ENCODE results near the gene TMEM41A. TPM values are rescaled to one million over a fixed set of nuclear protein-coding genes. Genes with fewer than 3 reads are reported as not detected.

Gene TMEM41A
- 20.3 to 24.0 TPM (median 21.5 TPM) in 5 replicates for total RNA-seq (2022; extraction: Qiagen RNA extraction; ENCODE audit: low read depth)

DNA sequence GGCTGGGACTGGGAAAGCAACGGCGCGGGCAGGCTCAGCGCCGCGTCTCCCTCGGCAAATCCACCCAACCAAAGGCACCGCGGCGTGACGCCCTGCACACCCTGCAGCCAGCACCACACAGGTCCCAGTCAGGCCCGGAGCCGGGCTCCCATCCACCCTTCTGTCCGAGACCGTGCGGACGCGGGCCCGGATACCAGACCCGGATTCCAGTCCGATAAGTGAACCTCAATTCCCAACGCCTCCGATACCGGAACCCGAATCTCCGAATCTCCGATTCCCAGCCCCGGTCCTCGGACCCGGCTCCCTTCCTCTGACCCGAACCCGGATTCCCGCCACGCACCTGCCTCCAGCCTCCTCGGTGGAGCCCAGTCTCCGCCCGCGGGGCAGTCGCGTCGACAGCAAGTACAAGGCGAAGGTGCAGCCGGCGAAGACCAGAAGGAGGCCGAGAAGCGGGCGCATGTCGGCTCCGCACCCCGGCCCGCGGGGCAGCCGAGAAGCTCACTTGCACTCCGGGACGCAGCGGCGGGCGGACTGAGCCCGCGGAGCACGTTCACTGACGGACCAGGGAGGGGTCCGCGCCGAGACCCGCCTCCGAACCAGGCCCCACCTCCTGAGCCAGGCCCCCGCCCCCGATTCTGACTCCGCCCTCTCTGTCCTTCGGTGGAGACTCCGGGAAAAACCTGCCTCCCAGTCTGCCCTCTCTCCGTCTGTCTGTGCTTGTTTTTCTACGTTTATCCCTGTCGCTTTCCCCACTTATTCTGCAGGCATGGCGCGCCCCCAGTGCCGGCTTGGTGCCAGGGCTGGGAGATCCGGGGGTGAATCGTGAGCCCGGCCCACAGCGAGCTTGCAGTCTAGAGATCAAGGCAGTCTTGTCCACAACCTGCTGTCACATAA lies at the start of gene TMEM41A:
Gene TMEM41A, minus strand, starts transcription at position 533 of the 894 bp plus-strand sequence. Its CDS starts 74 bp downstream, at position 459.

Other genes starting within 250 kb of the TMEM41A start
- 1.9 to 3.4 TPM (median 2.4 TPM) in 5 replicates for gene EHHADH, start 245.0 kb downstream of the TMEM41A start, total RNA-seq (2022; extraction: Qiagen RNA extraction; ENCODE audit: low read depth)
- 13.0 to 15.0 TPM (median 14.5 TPM) in 5 replicates for gene MAP3K13, start 135.9 kb downstream of the TMEM41A start, total RNA-seq (2022; extraction: Qiagen RNA extraction; ENCODE audit: low read depth)
- 7.2 to 9.3 TPM (median 8.4 TPM) in 5 replicates for gene LIPH, start 53.6 kb upstream of the TMEM41A start, total RNA-seq (2022; extraction: Qiagen RNA extraction; ENCODE audit: low read depth)
- 16.8 to 23.1 TPM (median 20.1 TPM) in 5 replicates for gene SENP2, start 87.3 kb upstream of the TMEM41A start, total RNA-seq (2022; extraction: Qiagen RNA extraction; ENCODE audit: low read depth)